H1 (cell line): Measurements from ENCODE around the gene TIMP1. TPM values are rescaled to one million over a fixed set of nuclear protein-coding genes. Genes with fewer than 3 reads are reported as not detected.

Experiments
- CTCF ChIA-PET: fragments of 300-600 bp; sonication (Branson Sonifier 250); formaldehyde crosslinking; loops from one replicate; lab custom pipeline; 2021; ENCODE audit not compliant: partially characterized antibody; lab: Charles Lee
- POLR2A ChIA-PET: fragments of 300-600 bp; sonication (Branson Sonifier 250); formaldehyde crosslinking; loops from one replicate; lab custom pipeline; 2021; ENCODE audit warnings: inconsistent platforms; ENCODE audit not compliant: partially characterized antibody; lab: Charles Lee
- DNase-seq, 2 experiments: peaks; one replicate each; pipeline versions ENCODE4 v3.0.0 to v3.0.0-alpha.2; 2010 to 2022; ENCODE audit warnings: low spot score in 2 of 2, low read depth in 1 of 2, mixed read lengths in 1 of 2
- FAIRE-seq: peaks from 2 replicates; lab custom pipeline; 2011; peaks lifted over from hg19 to GRCh38; lab: Jason Lieb, UNC
- H2AFZ ChIP-seq: 2 replicates; pipeline ENCODE4 v1.8.1; 2012; ENCODE audit warnings: low read length, inconsistent platforms
- H2AK5ac ChIP-seq: 2 replicates; pipeline ENCODE4 v1.6.1; 2013; ENCODE audit warnings: low read depth, low read length
- H2BK120ac ChIP-seq: replicated peaks from 2 replicates; pipeline ENCODE3; 2013; ENCODE audit warnings: low read depth, low read length, inconsistent platforms
- H2BK12ac ChIP-seq: 2 replicates; pipeline ENCODE4 v1.6.1; 2013; ENCODE audit warnings: low read depth, low read length
- H2BK15ac ChIP-seq: 2 replicates; pipeline ENCODE4 v1.6.1; 2013; ENCODE audit warnings: low read length
- H2BK20ac ChIP-seq: 2 replicates; pipeline ENCODE4 v1.6.1; 2013; ENCODE audit warnings: low read length
- H2BK5ac ChIP-seq: 2 replicates; pipeline ENCODE4 v1.6.1; 2013; ENCODE audit warnings: low read depth, low read length
- H3K14ac ChIP-seq: 2 replicates; pipeline ENCODE4 v1.6.1; 2013; ENCODE audit warnings: inconsistent platforms; ENCODE audit not compliant: insufficient read length
- H3K18ac ChIP-seq: 2 replicates; pipeline ENCODE4 v1.6.1; 2013; ENCODE audit warnings: low read length; ENCODE audit errors: extremely low read depth
- H3K23ac ChIP-seq: 2 replicates; pipeline ENCODE4 v1.6.1; 2013; ENCODE audit warnings: inconsistent platforms; ENCODE audit not compliant: insufficient read length
- H3K23me2 ChIP-seq: 2 replicates; pipeline ENCODE4 v1.6.1; 2013; ENCODE audit warnings: low read depth, low read length
- H3K27ac ChIP-seq: 2 replicates; pipeline ENCODE4 v1.6.1; 2011; ENCODE audit warnings: low read depth, low read length, inconsistent platforms
- H3K27me3 ChIP-seq, 4 experiments: replicated peaks in 1 of 4; 1 replicate in 1 of 4; 2 replicates in 3 of 4; pipeline versions ENCODE4 v1.6.1 to v1.8.1; 2011 to 2013; ENCODE audit warnings: low read length in 3 of 4, mild to moderate bottlenecking in 3 of 4, inconsistent platforms in 2 of 4, mixed read lengths in 2 of 4, moderate library complexity in 1 of 4; ENCODE audit not compliant: control insufficient read depth in 3 of 4, insufficient read depth in 3 of 4; ENCODE audit errors: extremely low read depth in 1 of 4
- H3K36me3 ChIP-seq, 4 experiments: 2 replicates each; pipeline versions ENCODE4 v1.6.1 to v1.8.1; 2011 to 2013; ENCODE audit warnings: mild to moderate bottlenecking in 4 of 4, low read length in 3 of 4, moderate library complexity in 2 of 4, control low read depth in 1 of 4, inconsistent platforms in 1 of 4; ENCODE audit not compliant: insufficient read depth in 4 of 4, control insufficient read depth in 2 of 4
- H3K4ac ChIP-seq: replicated peaks from 2 replicates; pipeline ENCODE3; 2013; ENCODE audit warnings: low read length, low read depth, mixed read lengths, inconsistent platforms; ENCODE audit not compliant: insufficient read length
- H3K4me1 ChIP-seq, 4 experiments: replicated peaks in 1 of 4; 1 replicate in 1 of 4; 2 replicates in 3 of 4; pipeline versions ENCODE4 v1.6.1 to v1.8.1; 2011 to 2013; ENCODE audit warnings: low read length in 3 of 4, inconsistent platforms in 2 of 4, mixed read lengths in 1 of 4; ENCODE audit not compliant: insufficient read depth in 4 of 4, control insufficient read depth in 3 of 4
- H3K4me2 ChIP-seq, 2 experiments: 2 replicates each; pipeline versions ENCODE4 v1.6.1 to v1.8.1; 2011 to 2013; ENCODE audit warnings: low read depth in 2 of 2, low read length in 2 of 2, control low read depth in 1 of 2, inconsistent platforms in 1 of 2, mild to moderate bottlenecking in 1 of 2; ENCODE audit not compliant: insufficient read depth in 1 of 2
- H3K4me3 ChIP-seq, 4 experiments: fragments of 200-600, 300-600 bp in 1 of 4; sonication (generic), shearing (Covaris generic), sonication (Bioruptor Twin) in 1 of 4; 2 replicates each; pipeline versions ENCODE4 v1.5.1 to v1.8.1; 2011 to 2016; ENCODE audit warnings: low read length in 4 of 4, low read depth in 3 of 4, control low read depth in 2 of 4, inconsistent platforms in 2 of 4, mild to moderate bottlenecking in 2 of 4, mixed read lengths in 1 of 4, moderate library complexity in 1 of 4; ENCODE audit not compliant: insufficient read depth in 2 of 4; ENCODE audit errors: extremely low read depth in 1 of 4
- H3K56ac ChIP-seq: replicated peaks from 2 replicates; pipeline ENCODE3; 2013; ENCODE audit warnings: low read depth, mild to moderate bottlenecking, mixed read lengths, low read length, inconsistent platforms; ENCODE audit not compliant: insufficient read length
- H3K79me1 ChIP-seq: 2 replicates; pipeline ENCODE4 v1.6.1; 2013; ENCODE audit warnings: low read depth, low read length, control low read depth
- H3K79me2 ChIP-seq, 2 experiments: 2 replicates each; pipeline versions ENCODE4 v1.6.1 to v1.8.1; 2012 to 2013; ENCODE audit warnings: low read length in 2 of 2, mild to moderate bottlenecking in 2 of 2, inconsistent platforms in 1 of 2; ENCODE audit not compliant: insufficient read depth in 2 of 2, control insufficient read depth in 1 of 2
- H3K9ac ChIP-seq, 4 experiments: replicated peaks in 1 of 4; 1 replicate in 1 of 4; 2 replicates in 3 of 4; pipeline versions ENCODE4 v1.6.1 to v1.8.1; 2011 to 2013; ENCODE audit warnings: low read depth in 3 of 4, low read length in 3 of 4, control low read depth in 2 of 4, mild to moderate bottlenecking in 2 of 4, moderate library complexity in 2 of 4, inconsistent platforms in 1 of 4; ENCODE audit errors: extremely low read depth in 1 of 4
- H3K9me3 ChIP-seq, 2 experiments: 2 replicates each; pipeline versions ENCODE4 v1.6.1 to v1.8.1; 2012 to 2013; ENCODE audit warnings: mild to moderate bottlenecking in 2 of 2, moderate library complexity in 2 of 2, control low read depth in 1 of 2, inconsistent platforms in 1 of 2, low read depth in 1 of 2, low read length in 1 of 2, mixed read lengths in 1 of 2; ENCODE audit not compliant: insufficient read depth in 2 of 2
- H4K20me1 ChIP-seq, 2 experiments: replicated peaks in 1 of 2; 2 replicates each; pipeline versions ENCODE3 to v1.8.1; 2011 to 2013; ENCODE audit warnings: inconsistent platforms in 2 of 2, low read length in 2 of 2, mild to moderate bottlenecking in 1 of 2; ENCODE audit not compliant: insufficient read depth in 2 of 2, control insufficient read depth in 1 of 2
- H4K5ac ChIP-seq: 2 replicates; pipeline ENCODE4 v1.6.1; 2013; ENCODE audit warnings: low read length, low read depth, mixed read lengths, inconsistent platforms; ENCODE audit not compliant: insufficient read length
- H4K8ac ChIP-seq: 2 replicates; pipeline ENCODE4 v1.8.0; 2013; ENCODE audit warnings: mild to moderate bottlenecking, moderate library complexity, low read length, inconsistent platforms; ENCODE audit not compliant: insufficient read depth; ENCODE audit errors: extremely low read depth
- H4K91ac ChIP-seq: replicated peaks from 2 replicates; pipeline ENCODE3; 2013; ENCODE audit warnings: low read length, mixed read lengths, inconsistent platforms; ENCODE audit not compliant: insufficient read length
- CEBPB ChIP-seq: IDR thresholded peaks from 2 replicates; pipeline ENCODE4 v1.6.1; 2012; ENCODE audit warnings: low read depth, low read length
- EGR1 ChIP-seq: IDR thresholded peaks from 2 replicates; pipeline ENCODE4 v1.6.1; 2011; ENCODE audit warnings: low read depth, low read length, borderline replicate concordance
- EP300 ChIP-seq, 2 experiments: IDR thresholded peaks; 1 replicate in 1 of 2; 2 replicates in 1 of 2; pipeline ENCODE4 v1.6.1; 2011 to 2012; ENCODE audit warnings: low read depth in 2 of 2, low read length in 2 of 2, mild to moderate bottlenecking in 2 of 2, borderline replicate concordance in 1 of 2, inconsistent platforms in 1 of 2, moderate library complexity in 1 of 2
- JUN ChIP-seq: IDR thresholded peaks from 2 replicates; pipeline ENCODE4 v1.6.1; 2011; ENCODE audit warnings: low read depth, mild to moderate bottlenecking, improper control_type of control experiment, low read length
- JUND ChIP-seq: IDR thresholded peaks from 2 replicates; pipeline ENCODE4 v1.6.1; 2011; ENCODE audit warnings: mild to moderate bottlenecking, improper control_type of control experiment, low read length
- POLR2A ChIP-seq, 2 experiments: IDR thresholded peaks; 1 replicate in 1 of 2; 2 replicates in 1 of 2; pipeline ENCODE4 v1.6.1; 2011; ENCODE audit warnings: low read depth in 2 of 2, low read length in 2 of 2, mild to moderate bottlenecking in 2 of 2; ENCODE audit errors: control extremely low read depth in 1 of 2
- POU5F1 ChIP-seq: IDR thresholded peaks from 2 replicates; pipeline ENCODE4 v1.6.1; 2011; ENCODE audit warnings: low read depth, mild to moderate bottlenecking, low read length, moderate library complexity
- RAD21 ChIP-seq, 2 experiments: IDR thresholded peaks in 1 of 2; conservative IDR thresholded peaks in 1 of 2; 2 replicates each; pipeline ENCODE4 v1.6.1; 2011; ENCODE audit warnings: low read depth in 2 of 2, low read length in 2 of 2, improper control_type of control experiment in 1 of 2, inconsistent platforms in 1 of 2, mild to moderate bottlenecking in 1 of 2, moderate library complexity in 1 of 2
- RBBP5 ChIP-seq: IDR thresholded peaks from 2 replicates; pipeline ENCODE4 v1.7.1; 2012; ENCODE audit warnings: low read depth, mild to moderate bottlenecking, inconsistent platforms, low read length, moderate library complexity, borderline replicate concordance
- RXRA ChIP-seq: IDR thresholded peaks from 2 replicates; pipeline ENCODE4 v1.6.1; 2011; ENCODE audit warnings: low read depth, mild to moderate bottlenecking, low read length, moderate library complexity; ENCODE audit not compliant: insufficient read depth
- SIN3A ChIP-seq, 2 experiments: IDR thresholded peaks in 1 of 2; conservative IDR thresholded peaks in 1 of 2; 2 replicates each; pipeline ENCODE4 v1.6.1; 2011 to 2012; ENCODE audit warnings: low read length in 2 of 2, improper control_type of control experiment in 1 of 2, low read depth in 1 of 2, mild to moderate bottlenecking in 1 of 2
- SP1 ChIP-seq: IDR thresholded peaks from 2 replicates; pipeline ENCODE4 v1.6.1; 2011; ENCODE audit warnings: low read depth, low read length
- SP2 ChIP-seq: IDR thresholded peaks from 2 replicates; pipeline ENCODE4 v1.6.1; 2012; ENCODE audit warnings: mild to moderate bottlenecking, low read length, inconsistent platforms
- TEAD4 ChIP-seq: IDR thresholded peaks from 2 replicates; pipeline ENCODE4 v1.6.1; 2012; ENCODE audit warnings: low read depth, low read length, inconsistent platforms, mixed read lengths
- WGBS, 2 experiments: shearing (Covaris generic) in 1 of 2; methylation state at CpG; one replicate each; pipeline versions ENCODE4 v1.1.6 to v1.1.7; 2013 to 2015; ENCODE audit warnings: low lambda C conversion rate in 2 of 2, mixed read lengths in 2 of 2, inconsistent platforms in 1 of 2, low coverage in 1 of 2, missing lambda C conversion rate in 1 of 2; ENCODE audit not compliant: insufficient replicate concordance in 2 of 2, insufficient coverage in 1 of 2, insufficient read length in 1 of 2; ENCODE audit errors: extremely low coverage in 1 of 2, missing lambda C conversion rate in 1 of 2; 5-methylcytosine and 5-hydroxymethylcytosine counted together
- polyA plus RNA-seq, 7 experiments: library from polyadenylated mRNA; depleted of rRNA in 3 of 7; stranded (reverse) in 5 of 7; unstranded in 2 of 7; fragments of >200 nt in 5 of 7; fragments of 200-250 nt in 2 of 7; gene quantifications; 1 replicate in 5 of 7; 2 replicates in 1 of 7; 4 replicates in 1 of 7; pipeline versions ENCODE4 v1.2.1 to v1.2.3, GENCODE V29; 2011 to 2013; ENCODE audit warnings: missing spikeins in 2 of 7, mixed read lengths in 2 of 7
- total RNA-seq: library from RNA; stranded (reverse); fragmentation: NEBNext Ultra II Directional; extraction: Animal tissue kit (Norgen Biotek cat#: 25700); gene quantifications from 2 replicates; pipeline ENCODE4 v1.2.1, GENCODE V29; 2021

Gene TIMP1
- total and polyA plus RNA-seq, 2 of the 8 experiments (the other 6 are each of a cell fraction or from before 2014, with no cell fraction given): 58.6 to 142 TPM

GRCh38 chrX:47597222-47597621, 15.0 kb downstream of the TIMP1 start:
- H4K20me1 ChIP-seq: no peaks in the 10 kb centered on the region
- H3K9me3 ChIP-seq: no peaks in the 10 kb centered on the region
- no peaks in the 10 kb centered on the region for H3K36me3 ChIP-seq
- H3K27me3 ChIP-seq: no peaks in the 10 kb centered on the region
- WGBS, 2 experiments: 80% methylated on average over 1 of the region's 3 CpGs; no CpG with 5 or more reads in 1 of the 2 experiments
- H3K4ac ChIP-seq: no peak overlapping the region
- no peak overlapping the region for H3K18ac ChIP-seq
- H2BK5ac ChIP-seq: no peak overlapping the region
- no peak overlapping the region for H3K4me2 ChIP-seq
- no peak overlapping the region for H4K91ac ChIP-seq
- H3K23me2 ChIP-seq: no peaks in the 10 kb centered on the region
- no peak overlapping the region for H3K23ac ChIP-seq
- H3K14ac ChIP-seq: no peak overlapping the region
- no peaks in the 10 kb centered on the region for H3K4me1 ChIP-seq
- FAIRE-seq: no peak
- H2BK120ac ChIP-seq: no peak overlapping the region
- no peaks in the 10 kb centered on the region for H3K79me2 ChIP-seq
- H3K9ac ChIP-seq: no peak overlapping the region
- ChIA-PET POLR2A (no interaction called here), CTCF (no interaction called here)
- H4K5ac ChIP-seq: no peak overlapping the region
- H2BK15ac ChIP-seq: no peak overlapping the region
- no peak overlapping the region for H2BK20ac ChIP-seq
- H2AK5ac ChIP-seq: no peak overlapping the region
- TF ChIP-seq CEBPB (no peak), SIN3A (conservative IDR thresholded peaks at IDR 0.05 in 1 of 2, IDR thresholded peaks at IDR 0.05 in 1 of 2; ENCODE audit: low read depth in 1 of 2, low read length in 2 of 2) (no peak), JUN (no peak), EP300 (IDR thresholded peaks at IDR 0.05; ENCODE audit: borderline replicate concordance in 1 of 2, low read depth in 2 of 2, low read length in 2 of 2) (no peak), SP1 (no peak), POLR2A (IDR thresholded peaks at IDR 0.05; ENCODE audit: control extremely low read depth in 1 of 2, low read depth in 2 of 2, low read length in 2 of 2) (no peak), RXRA (no peak), RAD21 (IDR thresholded peaks at IDR 0.05 in 1 of 2, conservative IDR thresholded peaks at IDR 0.05 in 1 of 2; ENCODE audit: low read depth in 2 of 2, low read length in 2 of 2) (no peak), SP2 (no peak), POU5F1 (no peak), RBBP5 (no peak), TEAD4 (no peak), JUND (no peak), EGR1 (no peak)
- H3K56ac ChIP-seq: no peak overlapping the region
- no peak for DNase-seq
- no peak overlapping the region for H4K8ac ChIP-seq
- H2AFZ ChIP-seq: no peak overlapping the region
- H3K79me1 ChIP-seq: no peaks in the 10 kb centered on the region
- no peak overlapping the region for H3K4me3 ChIP-seq
- no peak overlapping the region for H3K27ac ChIP-seq
- no peak overlapping the region for H2BK12ac ChIP-seq
